ENCODE results near the gene DENND1A. TPM values are rescaled to one million over a fixed set of nuclear protein-coding genes. Genes with fewer than 3 reads are reported as not detected.

DENND1A gene
- total RNA-seq, 1 donor from 2014 or later = 13.9 TPM

DNA sequence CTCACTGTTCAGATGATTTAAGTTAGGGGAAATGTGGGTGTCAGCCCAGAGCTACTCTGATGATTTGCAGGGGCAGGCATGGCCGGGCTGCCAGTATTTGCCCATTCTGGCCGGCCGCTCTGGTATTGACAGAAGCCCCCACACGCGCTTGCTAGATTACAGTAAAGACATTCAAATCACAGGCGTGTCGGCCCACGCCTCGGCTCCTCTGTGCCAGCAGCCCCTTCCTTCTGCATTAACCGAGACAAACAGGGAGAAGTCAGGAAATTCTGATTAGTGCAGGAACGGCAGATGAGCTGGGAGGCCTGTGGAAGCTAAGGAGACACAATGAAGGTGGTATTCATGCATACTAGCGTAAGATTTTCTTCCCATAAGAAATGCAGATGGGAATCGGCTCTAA lies 460.6 kb downstream of the DENND1A start:
- peaks cover 3% of the 10 kb centered on the region for H3K27me3 Mint-ChIP-seq (ENCODE audit: unreplicated experiment)
- H3K4me3 Mint-ChIP-seq (ENCODE audit: unreplicated experiment) = no peak overlapping the region
- peaks cover 21% of the 10 kb centered on the region for H3K4me1 Mint-ChIP-seq (ENCODE audit: low read depth, unreplicated experiment)
- H3K27ac Mint-ChIP-seq (ENCODE audit: unreplicated experiment) = no peak overlapping the region
- DNase-seq = no peak
- H3K9me3 Mint-ChIP-seq (ENCODE audit: unreplicated experiment) = peaks cover 2% of the 10 kb centered on the region
- no peak for TF ChIP-seq CTCF (IDR thresholded peaks at IDR 0.05; ENCODE audit: partially characterized antibody, unreplicated experiment)
- H3K36me3 Mint-ChIP-seq (ENCODE audit: unreplicated experiment) = peaks cover under 1% of the 10 kb centered on the region

DNA sequence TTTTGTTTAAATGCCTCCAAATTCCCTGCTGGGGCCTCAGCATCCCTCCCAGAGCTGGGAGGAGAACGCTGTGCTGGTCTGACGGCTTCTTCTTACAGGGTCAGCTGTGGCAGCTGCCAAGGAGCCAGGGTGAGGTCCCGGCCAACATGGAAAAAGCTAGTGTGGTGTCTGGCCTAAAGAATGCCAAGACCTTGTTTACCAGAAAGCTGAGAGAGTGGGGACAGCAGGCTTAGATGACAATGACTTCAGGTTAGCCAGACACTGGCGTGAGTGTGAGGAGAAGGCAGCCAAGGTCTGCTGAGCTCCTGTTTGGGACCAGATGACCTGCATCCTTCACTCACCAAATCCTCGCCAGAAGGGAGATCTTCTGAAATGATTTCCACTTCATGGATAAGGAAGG lies 461.4 kb downstream of the DENND1A start:
- peaks cover 18% of the 10 kb centered on the region for H3K4me1 Mint-ChIP-seq (ENCODE audit: low read depth, unreplicated experiment)
- H3K9me3 Mint-ChIP-seq (ENCODE audit: unreplicated experiment) = peaks cover 2% of the 10 kb centered on the region
- H3K4me3 Mint-ChIP-seq (ENCODE audit: unreplicated experiment) = no peak overlapping the region
- DNase-seq = no peak
- H3K27ac Mint-ChIP-seq (ENCODE audit: unreplicated experiment) = no peak overlapping the region
- H3K36me3 Mint-ChIP-seq (ENCODE audit: unreplicated experiment) = peaks cover 3% of the 10 kb centered on the region
- H3K27me3 Mint-ChIP-seq (ENCODE audit: unreplicated experiment) = no peaks in the 10 kb centered on the region
- no peak for TF ChIP-seq CTCF (IDR thresholded peaks at IDR 0.05; ENCODE audit: partially characterized antibody, unreplicated experiment)

DNA sequence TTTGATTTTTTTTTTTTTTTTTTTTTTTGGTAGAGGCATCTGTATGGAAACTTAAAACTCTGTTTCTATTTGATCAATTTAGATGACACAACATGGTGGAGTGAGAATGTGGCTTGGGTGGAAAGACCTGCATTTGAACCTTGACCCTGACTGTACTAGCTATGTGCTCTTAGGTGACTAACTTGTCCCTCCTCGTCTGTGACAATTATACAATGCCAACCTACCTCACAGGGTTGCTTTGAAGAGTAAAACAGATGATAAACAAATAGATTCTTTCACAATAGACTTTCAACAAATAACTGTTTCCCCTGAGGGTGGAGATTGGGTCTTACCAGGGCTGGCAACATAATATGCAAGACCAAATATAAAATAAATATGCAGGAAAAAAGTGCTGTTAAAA lies 464.6 kb downstream of the DENND1A start:
- peaks cover 4% of the 10 kb centered on the region for H3K4me1 Mint-ChIP-seq (ENCODE audit: low read depth, unreplicated experiment)
- TF ChIP-seq CTCF (IDR thresholded peaks at IDR 0.05; ENCODE audit: partially characterized antibody, unreplicated experiment) = no peak
- peaks cover 2% of the 10 kb centered on the region for H3K27me3 Mint-ChIP-seq (ENCODE audit: unreplicated experiment)
- peaks cover 3% of the 10 kb centered on the region for H3K36me3 Mint-ChIP-seq (ENCODE audit: unreplicated experiment)
- DNase-seq = no peak
- peaks cover 3% of the 10 kb centered on the region for H3K9me3 Mint-ChIP-seq (ENCODE audit: unreplicated experiment)
- H3K27ac Mint-ChIP-seq (ENCODE audit: unreplicated experiment) = no peak overlapping the region
- no peak overlapping the region for H3K4me3 Mint-ChIP-seq (ENCODE audit: unreplicated experiment)

DNA sequence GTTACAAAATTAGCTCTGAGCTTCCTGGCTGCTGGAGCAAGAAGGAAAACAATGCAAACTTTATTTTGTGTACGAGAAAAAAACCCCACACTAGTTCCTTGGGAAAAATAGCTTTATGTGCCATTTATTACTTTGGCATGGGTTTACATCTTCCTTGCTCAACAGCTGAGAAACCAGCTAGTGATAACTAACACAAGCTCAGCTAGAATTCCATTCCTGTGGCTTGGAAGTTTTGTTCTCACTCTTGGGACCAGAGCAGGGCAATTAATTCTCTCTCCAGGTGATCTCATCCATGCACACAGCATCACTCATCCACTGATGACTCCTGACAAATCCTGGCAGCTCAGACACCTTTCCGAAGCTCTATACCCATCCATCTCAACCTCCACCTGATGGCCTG lies 469.8 kb downstream of the DENND1A start:
- peaks cover 15% of the 10 kb centered on the region for H3K4me1 Mint-ChIP-seq (ENCODE audit: low read depth, unreplicated experiment)
- H3K4me3 Mint-ChIP-seq (ENCODE audit: unreplicated experiment) = no peak overlapping the region
- peaks cover 4% of the 10 kb centered on the region for H3K27me3 Mint-ChIP-seq (ENCODE audit: unreplicated experiment)
- H3K9me3 Mint-ChIP-seq (ENCODE audit: unreplicated experiment) = peaks cover 1% of the 10 kb centered on the region
- no peak overlapping the region for H3K27ac Mint-ChIP-seq (ENCODE audit: unreplicated experiment)
- no peak for TF ChIP-seq CTCF (IDR thresholded peaks at IDR 0.05; ENCODE audit: partially characterized antibody, unreplicated experiment)
- DNase-seq = no peak
- H3K36me3 Mint-ChIP-seq (ENCODE audit: unreplicated experiment) = peaks cover 3% of the 10 kb centered on the region

DNA sequence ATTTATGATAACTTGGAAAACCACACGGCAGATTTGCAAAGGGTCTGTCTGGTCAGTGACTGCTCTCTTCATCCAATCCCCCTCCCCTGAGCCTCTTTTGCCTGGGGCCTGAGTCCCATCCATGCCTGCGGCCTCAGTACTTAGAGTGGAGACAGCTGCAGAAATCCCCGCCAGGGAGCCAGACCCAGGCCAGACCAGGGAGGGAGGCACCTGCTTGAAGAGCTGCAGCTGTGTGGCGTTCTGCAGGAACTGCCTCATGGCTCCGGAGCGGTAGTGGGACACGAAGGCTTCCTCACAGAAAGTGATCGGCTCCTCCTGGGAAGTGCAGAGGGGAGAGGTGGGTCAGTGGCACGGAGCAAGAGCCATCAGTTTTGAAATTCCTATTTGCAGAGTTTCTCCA lies 472.3 kb downstream of the DENND1A start:
- peaks cover 10% of the 10 kb centered on the region for H3K27me3 Mint-ChIP-seq (ENCODE audit: unreplicated experiment)
- H3K27ac Mint-ChIP-seq (ENCODE audit: unreplicated experiment) = no peak overlapping the region
- H3K4me1 Mint-ChIP-seq (ENCODE audit: low read depth, unreplicated experiment) = peaks cover 23% of the 10 kb centered on the region
- H3K4me3 Mint-ChIP-seq (ENCODE audit: unreplicated experiment) = no peak overlapping the region
- H3K36me3 Mint-ChIP-seq (ENCODE audit: unreplicated experiment) = no peaks in the 10 kb centered on the region
- peak; percentile 66 for DNase-seq
- peaks cover 2% of the 10 kb centered on the region for H3K9me3 Mint-ChIP-seq (ENCODE audit: unreplicated experiment)
- no peak for TF ChIP-seq CTCF (IDR thresholded peaks at IDR 0.05; ENCODE audit: partially characterized antibody, unreplicated experiment)

Measured in glutamatergic neuron (in vitro differentiated cells).